K562 (cell line): Measurements from ENCODE around the gene CSNK1A1. TPM values are rescaled to one million over a fixed set of nuclear protein-coding genes. Genes with fewer than 3 reads are reported as not detected.

ENCODE experiments used
- ARHGAP35 ChIP-seq: fragments of 450-650 bp; IDR thresholded peaks from 2 replicates; pipeline ENCODE4 v1.6.1; 2018; ENCODE audit not compliant: partially characterized antibody
- CHD7 ChIP-seq: fragments of 200-600 bp; sonication (generic); IDR thresholded peaks from one replicate; pipeline ENCODE4 v1.6.1; 2012; ENCODE audit warnings: mild to moderate bottlenecking, low read depth, low read length, inconsistent platforms
- POU5F1 ChIP-seq: fragments of 150-350 bp; IDR thresholded peaks from 2 replicates; pipeline ENCODE4 v1.6.1; 2014; ENCODE audit warnings: borderline replicate concordance, low read length, low read depth, mild to moderate bottlenecking; ENCODE audit not compliant: partially characterized antibody
- REST ChIP-seq, 2 experiments: fragments of 450-650 bp; formaldehyde crosslinking in 1 of 2; IDR thresholded peaks; 2 replicates each; pipeline versions ENCODE4 v1.4.0 to v1.6.1; 2014 to 2020; ENCODE audit warnings: mild to moderate bottlenecking in 2 of 2, borderline replicate concordance in 1 of 2, low read depth in 1 of 2
- TRIM28 ChIP-seq: fragments of 450-650 bp; IDR thresholded peaks from 2 replicates; pipeline ENCODE4 v1.6.1; 2017
- ZNF41 ChIP-seq: fragments of 250-450 bp; sonication (Bioruptor Pico); conservative IDR thresholded peaks from 2 replicates; pipeline ENCODE4 v1.4.0; 2020; ENCODE audit warnings: mild to moderate bottlenecking
- polyA plus RNA-seq, 8 experiments: library from polyadenylated mRNA; depleted of rRNA in 4 of 8; stranded (reverse) in 5 of 8; unstranded in 3 of 8; fragments of >200 nt; fragmentation: Nextera tagmentation in 2 of 8; fragmentation: Illumina TruSeq in 1 of 8; extraction: Ambion mirVana in 2 of 8; extraction: Trizol in 1 of 8; gene quantifications; 2 replicates each; pipeline versions ENCODE4 v1.2.1 to v1.2.3, GENCODE V29; 2011 to 2014; ENCODE audit warnings: inconsistent platforms in 1 of 8, missing spikeins in 1 of 8
- total RNA-seq, 7 experiments: library from RNA; depleted of rRNA in 6 of 7; stranded (reverse); fragments of >200 nt in 6 of 7; fragmentation: Illumina TruSeq in 2 of 7; extraction: Trizol in 2 of 7; gene quantifications; 2 replicates each; pipeline versions ENCODE4 v1.2.1 to v1.2.3, GENCODE V29; 2011 to 2021; ENCODE audit warnings: low replicate concordance in 1 of 7

Gene CSNK1A1
- total and polyA plus RNA-seq, 9 of the 15 experiments (the other 6 are each of a cell fraction or from before 2014, with no cell fraction given), result 49.1 to 196 (median 154) TPM

- TF ChIP-seq CHD7 (no peak), POU5F1 (peak; percentile 44), ZNF41 (0 out of 2 replicates have a peak, but pooled peaks have one; percentile 59), REST (IDR thresholded peaks at IDR 0.05; ENCODE audit: borderline replicate concordance) (peak; percentile 74), REST (CRISPR knock-in tag; IDR thresholded peaks at IDR 0.05; ENCODE audit: low read depth) (no peak), TRIM28 (peak; percentile 60; the same call in 1 of the 2 replicates), ARHGAP35 (no peak)
Measured at GRCh38 chr5:149551227-149552037, at the start of gene CSNK1A1 (continued).
